AG04450 (cell line): Measurements from ENCODE around the gene TAF12. TPM values are rescaled to one million over a fixed set of nuclear protein-coding genes. Genes with fewer than 3 reads are reported as not detected.
"Not testable (repeated sequence)": the region's sequence is repeated elsewhere in the genome, so short reads cannot be mapped to it uniquely, and the experiment has no call there.

Source experiments
- CTCF ChIA-PET: fragments of 300-600, 350-600 bp; formaldehyde crosslinking; extraction: SDS; loops from one replicate; lab custom pipeline; 2022; ENCODE audit warnings: antibody characterized with exemption, inconsistent platforms; lab: Charles Lee
- POLR2A ChIA-PET: fragments of 350-600 bp; formaldehyde crosslinking; extraction: SDS; loops from one replicate; lab custom pipeline; 2021; ENCODE audit warnings: antibody characterized with exemption, inconsistent platforms; lab: Yijun Ruan, JAX
- DNase-seq: peaks from one replicate; pipeline ENCODE4 v3.0.0-alpha.2; 2011; ENCODE audit warnings: low read depth, low spot score
- H3K27ac ChIP-seq: one replicate; pipeline ENCODE4 v1.5.1; 2012; ENCODE audit warnings: low read depth, low read length, control low read depth
- H3K27me3 ChIP-seq: one replicate; pipeline ENCODE4 v1.6.0; 2012; ENCODE audit warnings: low read length; ENCODE audit not compliant: control insufficient read depth, insufficient read depth
- H3K4me3 ChIP-seq: 2 replicates; pipeline ENCODE4 v1.5.1; 2011; ENCODE audit warnings: mild to moderate bottlenecking, low read depth, low read length, control low read depth
- H3K9me3 ChIP-seq: 2 replicates; pipeline ENCODE4 v1.5.1; 2012; ENCODE audit warnings: low read length; ENCODE audit not compliant: control insufficient read depth, insufficient read depth
- CTCF ChIP-seq: IDR thresholded peaks from 2 replicates; pipeline ENCODE4 v1.5.1; 2011; ENCODE audit warnings: low read depth, low read length, control low read depth, inconsistent platforms
- polyA plus RNA-seq: library from polyadenylated mRNA; depleted of rRNA; stranded (reverse); fragments of >200 nt; gene quantifications from 2 replicates; pipeline ENCODE4 v1.2.3, GENCODE V29; 2011

The TAF12 gene
- polyA plus RNA-seq, 1 experiment, result 54.2 TPM

- CTCF ChIA-PET, result interaction anchor here (0.8 to 1.4 kb wide), 2 partner anchors 88 to 228 kb away, joined by 6 to 9 read pairs; partner anchors contain the start of gene YTHDF2
- H3K27ac ChIP-seq, result peak within 1 kb of the TSS; percentile 89
- H3K9me3 ChIP-seq, result no peaks in the 10 kb centered on the region
- POLR2A ChIA-PET, result interaction anchor here (0.6 to 1.9 kb wide), 32 partner anchors 8 to 835 kb away, joined by 3 to 40 read pairs (median 5); partner anchors contain the start of genes GMEB1, RCC1, SRSF4 and TRNAU1AP
- no peak for TF ChIP-seq CTCF
- H3K4me3 ChIP-seq, result peak within 1 kb of the TSS; percentile 57
- peak; percentile 98 for DNase-seq
- no peaks in the 10 kb centered on the region for H3K27me3 ChIP-seq
Observed at GRCh38 chr1:28648474-28649198, 5.8 kb upstream of the TAF12 start, which contains the start of gene RNU11. TSS of gene RNU11 (plus strand) at chr1:28648600.

GRCh38 chr1:28648008-28648473 lies 5.2 kb upstream of the TAF12 start:
- Histone ChIP-seq H3K4me3 (peak overlapping the region; percentile 57), H3K27me3 (no peaks in the 10 kb centered on the region), H3K9me3 (no peaks in the 10 kb centered on the region), H3K27ac (peak overlapping the region; percentile 89)
- TF ChIP-seq CTCF, result no peak
- ChIA-PET POLR2A (interaction anchor here (0.6 to 1.9 kb wide), 24 partner anchors 8 to 835 kb away, joined by 3 to 40 read pairs (median 6); partner anchors contain the start of genes GMEB1, RCC1, SRSF4 and TRNAU1AP), CTCF (interaction anchor here (0.8 to 1.4 kb wide), 2 partner anchors 89 to 228 kb away, joined by 6 to 9 read pairs; partner anchors contain the start of gene YTHDF2)
- DNase-seq, result peak; percentile 78

GRCh38 chr1:28646040-28646439 lies 3.2 kb upstream of the TAF12 start:
- ChIA-PET CTCF (interaction anchor here (0.6 to 1.3 kb wide), 2 partner anchors 91 to 231 kb away, joined by 3 to 7 read pairs; partner anchors contain the start of gene YTHDF2), POLR2A (interaction anchor here (0.5 to 1.6 kb wide), 3 partner anchors 38 to 324 kb away, joined by 3 to 10 read pairs (median 6); partner anchors contain the start of gene YTHDF2)
- H3K9me3 ChIP-seq, result no peaks in the 10 kb centered on the region; the same call in 1 of the 2 replicates
- no peak for TF ChIP-seq CTCF
- peak; percentile 55 for DNase-seq
- H3K27ac ChIP-seq, result peak overlapping the region; percentile 39
- no peak overlapping the region for H3K4me3 ChIP-seq
- no peaks in the 10 kb centered on the region for H3K27me3 ChIP-seq

- not testable (repeated sequence) for H3K27ac ChIP-seq, H3K4me3 ChIP-seq, DNase-seq, H3K9me3 ChIP-seq, H3K27me3 ChIP-seq
- POLR2A ChIA-PET, result interaction anchor here (1.6 kb wide), 1 partner anchor 91 kb away, joined by 10 read pairs; the partner anchor contains the start of gene YTHDF2
- CTCF ChIA-PET, result interaction anchor here (3.9 kb wide), 1 partner anchor 231 kb away, joined by 25 read pairs; no protein-coding TSS in a partner anchor
Observed at GRCh38 chr1:28645406-28645805, 2.5 kb upstream of the TAF12 start.

- CTCF ChIA-PET, result interaction anchor here (0.6 to 3.9 kb wide), 4 partner anchors 91 to 704 kb away, joined by 3 to 25 read pairs (median 4); partner anchors contain the start of gene YTHDF2
- Histone ChIP-seq H3K27ac (no peak overlapping the region), H3K9me3 (no peaks in the 10 kb centered on the region; the same call in 1 of the 2 replicates), H3K4me3 (no peak overlapping the region), H3K27me3 (no peaks in the 10 kb centered on the region)
- no peak for TF ChIP-seq CTCF
- POLR2A ChIA-PET, result interaction anchor here (0.7 to 3.3 kb wide), 6 partner anchors 24 to 130 kb away, joined by 3 to 41 read pairs (median 3); partner anchors contain the start of genes GMEB1 and YTHDF2
- no peak for DNase-seq
Observed at GRCh38 chr1:28644494-28644893, 1.6 kb upstream of the TAF12 start.
